Heart left ventricle (tissue), 16 donors: Measurements from ENCODE around the gene AP3B1. TPM values are rescaled to one million over a fixed set of nuclear protein-coding genes. Genes with fewer than 3 reads are reported as not detected.

ENCODE experiments used
- ATAC-seq, 4 donors: fragments of 200-7000 bp; cut with Tn5 transposase; one replicate each; pipeline ENCODE4 v1.9.1; 2020 to 2022; ENCODE audit warnings: moderate library complexity in 4 of 4, mild to moderate bottlenecking in 3 of 4, moderate number of reproducible peaks in 1 of 4
- DNase-seq, 5 donors: peaks; one replicate each; pipeline ENCODE4 v3.0.0-alpha.2; 2020
- H3K27ac ChIP-seq, 12 donors: fragments of 200-600 bp; sonication (generic) in 4 of 12; one replicate each; pipeline versions ENCODE4 v1.5.0 to v1.8.0; 2016 to 2022; ENCODE audit warnings: mild to moderate bottlenecking in 2 of 12
- H3K27me3 ChIP-seq, 9 donors: fragments of 200-600 bp; sonication (generic) in 2 of 9; one replicate each; pipeline versions ENCODE4 v1.5.1 to v1.8.0; 2016 to 2022; ENCODE audit warnings: mild to moderate bottlenecking in 3 of 9
- H3K36me3 ChIP-seq, 9 donors: fragments of 200-600 bp; sonication (generic) in 2 of 9; one replicate each; pipeline versions ENCODE4 v1.5.0 to v1.8.0; 2018 to 2022; ENCODE audit warnings: mild to moderate bottlenecking in 2 of 9
- H3K4me1 ChIP-seq, 12 donors: fragments of 200-600 bp; sonication (generic) in 4 of 12; one replicate each; pipeline versions ENCODE4 v1.5.0 to v1.8.0; 2016 to 2022; ENCODE audit warnings: mild to moderate bottlenecking in 3 of 12
- H3K4me3 ChIP-seq, 12 donors: fragments of 200-600 bp; sonication (generic) in 4 of 12; one replicate each; pipeline versions ENCODE4 v1.5.0 to v1.8.0; 2017 to 2022; ENCODE audit warnings: mild to moderate bottlenecking in 9 of 12, moderate library complexity in 4 of 12
- H3K9me3 ChIP-seq, 12 donors: fragments of 200-600 bp; sonication (generic) in 4 of 12; one replicate each; pipeline versions ENCODE4 v1.5.0 to v1.8.0; 2016 to 2022; ENCODE audit warnings: mild to moderate bottlenecking in 1 of 12
- POLR2A ChIP-seq, 2 donors: fragments of 450-650 bp; IDR thresholded peaks; one replicate each; pipeline ENCODE4 v1.6.1; 2017; ENCODE audit warnings: antibody characterized with exemption in 2 of 2, mild to moderate bottlenecking in 2 of 2, moderate library complexity in 2 of 2
- WGBS, 4 donors: extraction: QIAGEN DNeasy Blood & Tissue Kit in 2 of 4; methylation state at CpG; one replicate each; pipeline versions ENCODE4 v1.1.5 to v1.1.7; 2013 to 2018; 5-methylcytosine and 5-hydroxymethylcytosine counted together
- intact Hi-C, 10 donors: fragments of 100-400 bp; cut with DNase I; formaldehyde crosslinking; loops; one replicate each; pipeline versions ENCODE4 v1.11.1 to v1.14.2; 2022
- polyA plus RNA-seq, 2 donors: library from polyadenylated mRNA; stranded (reverse); fragments of 200-250 nt; gene quantifications; one replicate each; pipeline ENCODE4 v1.2.3, GENCODE V29; 2013
- total RNA-seq, 9 donors: library from RNA; depleted of rRNA in 2 of 9; stranded (reverse); fragments of >200 nt in 2 of 9; fragmentation: NEBNext Ultra II Directional in 3 of 9; extraction: Animal tissue kit (Norgen Biotek cat#: 25700) in 3 of 9; gene quantifications; one replicate each; pipeline versions ENCODE4 v1.1.0 to v1.2.4, GENCODE V29; 2016 to 2023
- TF ChIP-seq, protein P1 (sequence below), 12 donors: fragments of 200-600 bp; sonication (generic) in 4 of 12; IDR thresholded peaks; one replicate each; pipeline versions ENCODE4 v1.5.0 to v1.8.0; 2018 to 2022; ENCODE audit warnings: antibody characterized with exemption in 12 of 12, mild to moderate bottlenecking in 5 of 12
- donor health status: ischemic (EF 13 %, LVEDD 7.1; RV severe dilation, severe dysfunction).
- donor health status: healthy with polysubstance abuse.
- donor health status: DM: no; HTN: yes; CAD: no.
- donor health status: DM: no; HTN: no; CAD: no.
- donor health status: ischemic (EF 25% LVEDD 6.9; RV normal size, moderate dysfunction).
- donor health status: ischemic (EF 25% LVEDD 5.7; RV mildly dilated, moderate dysfunction).
- donor health status: healthy.
- donor health status: DM: yes; HTN: yes; CAD: no.
- donor health status: ischemic (EF 35%, LVEDD 5.7; RV mildly dilated, moderate dysfunction).
- donor health status: nonischemic (EF 11% LVEDD 7.7; RV severe dilation, severe dysfunction).
- donor health status: DM: yes; HTN: yes; CAD: no.
- donor health status: PGD.
- donor health status: ischemic (EF 29% LVEDD 5.4; RV normal size, mild dysfunction).
- donor health status: nonischemic (EF 23%, LVEDD 6.1; RV moderate dilation, normal function).

AP3B1 gene
- total and polyA plus RNA-seq, 11 donors = 14.4 to 33.7 (median 25.2) TPM

GRCh38 chr5:77958642-77959330 lies 335.7 kb downstream of the AP3B1 start:
- Histone ChIP-seq H3K36me3 (no peaks in the 10 kb centered on the region), H3K4me3 (no peak overlapping the region), H3K27ac (no peak overlapping the region), H3K27me3 (peaks cover 6 to 75% (median 28%) of the 10 kb centered on the region in 9 donors), H3K4me1 (peaks cover 0 to 7% (median 0%) of the 10 kb centered on the region in 12 donors), H3K9me3 (no peaks in the 10 kb centered on the region)
- DNase-seq = no peak
- ATAC-seq = no peak
- TF ChIP-seq, protein P1, sequence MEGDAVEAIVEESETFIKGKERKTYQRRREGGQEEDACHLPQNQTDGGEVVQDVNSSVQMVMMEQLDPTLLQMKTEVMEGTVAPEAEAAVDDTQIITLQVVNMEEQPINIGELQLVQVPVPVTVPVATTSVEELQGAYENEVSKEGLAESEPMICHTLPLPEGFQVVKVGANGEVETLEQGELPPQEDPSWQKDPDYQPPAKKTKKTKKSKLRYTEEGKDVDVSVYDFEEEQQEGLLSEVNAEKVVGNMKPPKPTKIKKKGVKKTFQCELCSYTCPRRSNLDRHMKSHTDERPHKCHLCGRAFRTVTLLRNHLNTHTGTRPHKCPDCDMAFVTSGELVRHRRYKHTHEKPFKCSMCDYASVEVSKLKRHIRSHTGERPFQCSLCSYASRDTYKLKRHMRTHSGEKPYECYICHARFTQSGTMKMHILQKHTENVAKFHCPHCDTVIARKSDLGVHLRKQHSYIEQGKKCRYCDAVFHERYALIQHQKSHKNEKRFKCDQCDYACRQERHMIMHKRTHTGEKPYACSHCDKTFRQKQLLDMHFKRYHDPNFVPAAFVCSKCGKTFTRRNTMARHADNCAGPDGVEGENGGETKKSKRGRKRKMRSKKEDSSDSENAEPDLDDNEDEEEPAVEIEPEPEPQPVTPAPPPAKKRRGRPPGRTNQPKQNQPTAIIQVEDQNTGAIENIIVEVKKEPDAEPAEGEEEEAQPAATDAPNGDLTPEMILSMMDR (IDR thresholded peaks at IDR 0.05) = no peak
- no peak for TF ChIP-seq POLR2A (IDR thresholded peaks at IDR 0.05)
- 53 to 65% (median 56%) methylated on average over 12 of the region's 12 CpGs for WGBS, 4 donors
- intact Hi-C loops = no loop called here

GRCh38 chr5:77957931-77958521 lies 336.5 kb downstream of the AP3B1 start:
- Histone ChIP-seq H3K4me1 (peaks cover 0 to 7% (median 0%) of the 10 kb centered on the region in 12 donors), H3K36me3 (no peaks in the 10 kb centered on the region), H3K27me3 (peaks cover 6 to 70% (median 28%) of the 10 kb centered on the region in 9 donors), H3K27ac (no peak overlapping the region), H3K4me3 (peak overlapping the region in 6 of 12 donors; percentile 0 to 19 (median 12)), H3K9me3 (no peaks in the 10 kb centered on the region)
- no peak for ATAC-seq
- no peak for TF ChIP-seq POLR2A (IDR thresholded peaks at IDR 0.05)
- intact Hi-C loops = no loop called here
- DNase-seq = no peak
- WGBS, 4 donors = 8 to 23% (median 15%) methylated on average over 20 to 38 of the region's 38 CpGs

DNA sequence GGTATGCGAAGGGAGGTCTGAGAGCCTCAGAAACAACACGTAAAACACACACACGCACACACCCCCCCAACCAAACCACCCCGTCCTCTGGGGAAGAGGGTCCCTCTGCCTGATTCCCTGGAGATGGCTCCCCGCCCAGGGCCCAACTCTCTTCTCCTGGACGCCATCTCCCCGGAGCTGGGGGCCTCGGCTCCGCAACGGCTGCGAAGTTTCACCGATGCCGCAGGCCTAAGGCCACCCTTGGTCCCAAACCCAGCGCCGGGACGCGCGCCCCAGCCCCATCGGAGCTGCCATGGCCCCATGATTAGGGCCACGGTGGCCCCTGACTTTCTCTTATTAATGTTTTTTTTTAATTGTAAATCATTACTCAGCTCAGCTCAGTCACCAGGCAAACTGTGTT lies 337.0 kb downstream of the AP3B1 start:
- no peak overlapping the region for H3K27ac ChIP-seq
- intact Hi-C loops = no loop called here
- H3K36me3 ChIP-seq = no peaks in the 10 kb centered on the region
- H3K9me3 ChIP-seq = no peaks in the 10 kb centered on the region
- peaks cover 0 to 7% (median 0%) of the 10 kb centered on the region in 12 donors for H3K4me1 ChIP-seq
- DNase-seq = no peak
- no peak for TF ChIP-seq POLR2A (IDR thresholded peaks at IDR 0.05)
- H3K4me3 ChIP-seq = peak overlapping the region in 5 of 12 donors; percentile 0 to 19 (median 13)
- peaks cover 6 to 70% (median 28%) of the 10 kb centered on the region in 9 donors for H3K27me3 ChIP-seq
- no peak for ATAC-seq
- 12 to 29% (median 23%) methylated on average over 20 of the region's 20 CpGs for WGBS, 4 donors

- H3K9me3 ChIP-seq = no peaks in the 10 kb centered on the region
- ATAC-seq (no peak), DNase-seq (no peak)
- 62 to 74% (median 69%) methylated on average over 13 of the region's 13 CpGs for WGBS, 4 donors
- H3K27me3 ChIP-seq = peaks cover 6 to 66% (median 28%) of the 10 kb centered on the region in 9 donors
- H3K36me3 ChIP-seq = no peaks in the 10 kb centered on the region
- peaks cover 0 to 7% (median 0%) of the 10 kb centered on the region in 12 donors for H3K4me1 ChIP-seq
- TF ChIP-seq POLR2A (IDR thresholded peaks at IDR 0.05) = no peak
- TF ChIP-seq, protein P1 (IDR thresholded peaks at IDR 0.05) = no peak
- no peak overlapping the region for H3K27ac ChIP-seq
- no peak overlapping the region for H3K4me3 ChIP-seq
- intact Hi-C loops = no loop called here
Measured at GRCh38 chr5:77957081-77957480, 337.4 kb downstream of the AP3B1 start.

- WGBS, 4 donors = 2 to 59% (median 47%) methylated on average over 1 of the region's 1 CpG
Measured at GRCh38 chr5:77955577-77955976, 338.9 kb downstream of the AP3B1 start.

More at GRCh38 chr5:77955577-77955976, 338.9 kb downstream of the AP3B1 start:
- intact Hi-C loops = no loop called here
- TF ChIP-seq, protein P1 (IDR thresholded peaks at IDR 0.05) = no peak
- TF ChIP-seq POLR2A (IDR thresholded peaks at IDR 0.05) = no peak
- H3K9me3 ChIP-seq = no peaks in the 10 kb centered on the region
- H3K4me3 ChIP-seq = no peak overlapping the region
- peaks cover 6 to 56% (median 24%) of the 10 kb centered on the region in 9 donors for H3K27me3 ChIP-seq
- DNase-seq (no peak), ATAC-seq (no peak)
- H3K4me1 ChIP-seq = peaks cover 0 to 7% (median 0%) of the 10 kb centered on the region in 12 donors
- H3K27ac ChIP-seq = no peak overlapping the region
- no peaks in the 10 kb centered on the region for H3K36me3 ChIP-seq
